Right lung (tissue), 5 donors: Measurements from ENCODE around the gene PRKCA. TPM values are rescaled to one million over a fixed set of nuclear protein-coding genes. Genes with fewer than 3 reads are reported as not detected.

Source experiments
- DNase-seq, 2 donors: peaks; one replicate each; pipeline ENCODE4 v3.0.0-alpha.2; 2013
- polyA plus RNA-seq, 5 donors: library from polyadenylated mRNA; unstranded; fragments of 120-200 nt; gene quantifications; one replicate each; pipeline versions ENCODE4 v1.2.1 to v1.2.3, GENCODE V29; 2013; ENCODE audit warnings: inconsistent platforms in 1 of 5, low replicate concordance in 1 of 5; ENCODE audit not compliant: insufficient read length in 5 of 5, insufficient read depth in 1 of 5

PRKCA gene
- polyA plus RNA-seq, 5 donors = 11.7 to 18.1 (median 17.2) TPM

DNA sequence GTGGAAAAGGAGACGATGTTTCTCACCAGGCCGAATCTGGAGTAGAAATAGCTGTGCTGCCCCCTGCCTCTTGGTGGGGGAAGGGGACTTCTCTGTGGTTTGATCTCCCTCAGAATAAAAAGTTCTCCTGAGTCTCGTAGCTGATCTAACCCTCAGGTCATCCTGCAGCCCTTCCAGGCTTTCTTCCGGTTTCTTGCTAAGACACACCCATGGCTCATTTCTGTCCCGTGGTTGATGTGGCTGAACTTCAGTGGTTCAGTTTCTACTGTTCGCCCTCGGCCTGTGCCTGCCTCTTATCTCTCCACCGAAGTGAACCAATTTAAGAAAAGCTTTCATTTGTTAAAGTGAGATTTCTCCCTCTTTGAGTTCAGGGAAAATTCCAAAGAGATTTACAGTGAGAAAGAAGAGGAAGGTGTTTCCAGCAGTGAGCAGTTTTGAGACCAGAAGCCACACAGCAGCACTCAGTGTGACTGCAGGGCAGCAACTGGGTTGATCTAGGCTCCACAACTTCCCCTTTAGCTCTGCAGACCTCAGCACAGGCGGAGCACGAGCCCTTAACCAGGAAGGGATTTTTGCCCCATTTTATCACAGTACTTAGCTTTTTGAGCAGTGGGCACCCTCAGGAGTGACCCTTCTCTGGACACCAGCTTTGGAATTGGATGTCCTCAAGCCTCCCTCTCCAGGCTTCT lies 497.6 kb downstream of the PRKCA start:
- no peak for DNase-seq

DNA sequence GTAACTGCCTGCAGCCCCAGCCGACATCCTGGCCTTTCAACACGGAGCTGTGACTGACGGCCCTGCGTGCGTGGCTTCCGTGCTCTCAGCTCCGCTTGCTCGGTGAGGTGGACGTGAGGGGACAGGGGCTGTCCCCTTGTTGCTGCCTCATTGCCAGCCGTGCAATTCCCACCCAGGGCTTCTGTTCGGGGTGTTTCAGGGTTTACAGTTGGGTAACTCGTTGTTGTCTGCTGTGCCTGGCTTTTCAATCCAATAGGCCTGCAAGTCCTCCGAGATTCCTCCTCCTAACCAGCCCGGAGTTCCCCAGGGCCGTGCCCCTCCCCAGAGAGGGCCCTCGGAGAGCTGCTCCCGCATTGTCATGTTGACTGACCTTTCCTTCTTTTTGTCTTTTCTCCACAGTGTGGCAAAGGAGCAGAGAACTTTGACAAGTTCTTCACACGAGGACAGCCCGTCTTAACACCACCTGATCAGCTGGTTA lies 501.1 kb downstream of the PRKCA start:
- no peak for DNase-seq

DNA sequence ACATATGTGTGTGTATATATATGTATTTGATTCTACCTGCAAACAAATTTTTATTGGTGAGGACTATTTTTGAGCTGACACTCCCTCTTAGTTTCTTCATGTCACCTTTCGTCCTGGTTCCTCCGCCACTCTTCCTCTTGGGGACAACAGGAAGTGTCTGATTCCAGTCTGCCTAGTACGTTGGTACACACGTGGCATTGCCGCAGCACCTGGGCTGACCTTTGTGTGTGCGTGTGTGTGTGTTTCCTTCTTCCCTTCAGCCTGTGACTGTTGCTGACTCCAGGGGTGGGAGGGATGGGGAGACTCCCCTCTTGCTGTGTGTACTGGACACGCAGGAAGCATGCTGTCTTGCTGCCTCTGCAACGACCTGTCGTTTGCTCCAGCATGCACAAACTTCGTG lies 503.2 kb downstream of the PRKCA start:
- DNase-seq = no peak

DNA sequence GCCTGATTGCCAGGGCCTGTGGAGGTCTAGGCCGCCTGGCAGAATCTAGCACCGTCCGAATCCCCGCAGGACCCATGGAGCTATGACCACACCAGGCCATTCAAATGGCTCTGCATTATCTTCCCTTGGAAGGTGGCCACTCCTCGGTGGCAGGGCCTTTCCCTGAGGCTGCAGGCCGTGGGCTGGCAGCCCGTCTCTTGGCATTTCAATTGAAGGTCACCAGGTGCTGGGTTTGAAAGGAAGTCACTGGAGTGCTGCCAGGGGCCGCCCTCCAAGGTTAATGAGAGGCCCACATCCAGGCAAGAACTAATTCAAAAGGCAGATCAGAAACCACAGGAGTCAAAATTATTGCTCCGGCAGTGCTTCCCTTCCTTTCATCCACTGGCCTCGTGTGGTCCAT lies 504.8 kb downstream of the PRKCA start:
- DNase-seq = no peak

DNA sequence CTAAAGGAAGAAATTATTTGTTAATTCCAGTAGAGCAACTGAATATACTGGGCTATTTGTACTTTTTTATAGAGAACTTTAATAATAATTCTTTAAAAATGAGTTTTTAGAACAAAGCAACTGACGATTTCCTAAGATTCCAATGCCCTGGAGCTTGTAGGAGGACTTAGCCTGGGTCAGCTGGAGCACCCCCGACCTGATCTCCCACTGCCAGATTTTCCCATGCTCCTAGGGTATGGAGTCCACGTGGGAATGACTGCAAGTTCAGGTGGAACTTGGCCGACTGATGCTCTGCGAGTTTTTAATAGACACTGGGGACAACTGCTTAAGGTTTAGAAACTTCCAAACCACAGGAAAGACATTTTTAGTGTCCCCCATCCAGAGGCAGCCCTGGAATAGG lies 507.0 kb downstream of the PRKCA start:
- DNase-seq = no peak

DNA sequence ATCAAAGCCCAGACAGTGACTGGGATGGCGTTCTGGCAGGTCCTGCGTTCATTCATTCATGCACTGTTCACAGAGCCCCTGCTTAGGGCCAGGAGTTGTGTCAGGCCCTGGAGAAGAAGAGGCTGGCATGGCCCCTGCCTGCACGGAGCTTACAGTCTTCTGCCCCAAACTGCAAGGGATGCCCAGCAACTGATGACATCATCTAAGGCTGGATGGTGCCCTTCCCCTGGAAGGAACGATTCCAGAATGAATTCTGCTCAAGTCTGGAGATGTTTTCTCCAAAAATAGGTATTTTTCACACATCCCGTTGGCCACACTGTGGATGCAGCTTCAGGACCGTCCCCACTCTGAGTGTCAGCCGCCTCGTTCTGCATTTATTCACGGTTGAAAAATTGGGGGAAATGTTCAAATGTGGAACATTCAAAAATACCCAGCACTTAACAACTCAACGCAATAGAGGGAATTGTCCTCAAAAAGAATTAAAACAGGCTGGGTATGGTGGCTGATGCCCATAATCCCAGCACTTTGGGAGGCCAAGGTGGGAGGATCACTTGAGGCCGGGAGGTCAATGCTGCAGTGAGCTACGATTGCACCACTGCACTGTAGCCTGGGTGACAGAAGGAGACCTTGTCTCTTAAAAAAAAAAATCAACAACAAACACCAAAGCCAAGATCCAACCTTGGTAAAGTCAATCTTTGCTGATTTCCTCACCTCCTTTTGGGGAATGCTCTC lies 508.7 kb downstream of the PRKCA start:
- no peak for DNase-seq

DNA sequence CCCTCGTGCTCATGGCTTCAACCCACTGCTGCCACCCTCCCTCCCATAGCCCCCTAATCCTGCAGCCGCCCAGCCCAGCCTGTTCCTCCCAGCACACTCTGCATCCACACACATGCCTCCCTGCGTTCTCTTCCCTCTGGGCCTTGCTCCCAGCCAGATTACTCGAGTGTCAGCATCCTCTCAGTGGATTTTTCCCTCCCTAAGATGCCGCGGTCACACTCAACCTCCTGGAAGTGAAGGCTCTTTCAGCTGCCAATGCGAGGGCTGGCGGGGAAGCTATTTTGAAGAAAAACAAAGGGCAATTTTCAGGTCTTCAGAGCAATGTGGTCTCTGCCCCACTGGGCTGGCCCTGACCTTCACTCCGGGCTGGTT lies 509.3 kb downstream of the PRKCA start:
- DNase-seq = no peak

DNA sequence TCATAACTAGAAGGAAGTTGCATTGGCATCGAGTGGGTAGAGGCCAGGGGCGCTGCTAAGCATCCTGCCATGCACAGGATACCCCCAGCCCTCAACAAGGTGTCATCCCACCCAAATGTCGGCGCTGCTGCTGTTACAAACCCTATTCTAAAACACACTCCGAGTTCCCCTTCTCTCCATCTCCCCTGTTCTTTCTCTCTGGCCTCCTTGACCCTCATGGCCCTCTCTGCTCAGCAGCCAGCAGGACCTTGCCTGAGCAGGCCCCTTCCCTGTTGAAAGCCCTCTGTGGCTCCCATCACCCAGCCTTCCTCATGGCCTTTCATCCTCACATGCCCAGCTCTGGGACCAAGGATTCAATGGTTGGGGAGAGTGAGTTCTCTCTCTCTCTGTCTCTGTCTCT lies 510.2 kb downstream of the PRKCA start:
- DNase-seq = no peak

DNA sequence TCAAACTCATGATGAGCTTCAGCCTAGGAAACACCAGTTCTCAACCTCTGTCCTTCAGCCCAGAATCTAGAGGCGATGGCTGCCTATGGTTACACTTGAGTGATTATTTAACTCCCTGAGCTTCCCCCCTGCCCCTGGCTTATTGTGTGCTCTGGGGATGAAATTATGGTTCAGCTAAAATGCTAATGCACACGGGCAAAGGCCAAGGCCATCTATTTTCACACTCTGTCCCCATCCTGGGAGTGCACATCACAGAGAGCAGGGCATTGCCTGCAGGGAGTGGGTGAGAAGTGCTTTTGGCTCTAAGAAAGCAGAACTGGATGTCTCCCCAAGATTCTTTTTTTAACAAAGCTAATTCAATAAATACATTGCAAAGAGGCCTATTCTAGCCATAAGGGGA lies 510.9 kb downstream of the PRKCA start:
- no peak for DNase-seq

DNA sequence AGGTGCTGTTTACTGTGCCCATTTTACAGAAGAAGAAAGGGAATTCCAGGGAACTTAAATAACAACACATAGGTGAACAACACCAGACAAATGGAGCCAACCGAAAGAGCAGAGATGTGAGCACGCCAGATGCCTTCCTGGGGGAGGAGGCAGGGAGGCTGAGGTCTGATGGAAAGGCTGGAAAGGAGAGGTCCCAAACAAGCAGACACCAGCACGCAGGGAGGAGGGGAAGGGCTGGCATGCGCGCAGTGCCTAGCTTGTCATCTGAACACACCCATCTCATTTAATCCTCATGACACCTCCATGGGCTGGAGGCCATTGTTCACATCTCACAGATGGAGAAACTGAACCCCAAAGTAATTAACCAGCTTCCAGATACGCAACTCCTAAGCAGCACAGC lies 511.6 kb downstream of the PRKCA start:
- no peak for DNase-seq

DNA sequence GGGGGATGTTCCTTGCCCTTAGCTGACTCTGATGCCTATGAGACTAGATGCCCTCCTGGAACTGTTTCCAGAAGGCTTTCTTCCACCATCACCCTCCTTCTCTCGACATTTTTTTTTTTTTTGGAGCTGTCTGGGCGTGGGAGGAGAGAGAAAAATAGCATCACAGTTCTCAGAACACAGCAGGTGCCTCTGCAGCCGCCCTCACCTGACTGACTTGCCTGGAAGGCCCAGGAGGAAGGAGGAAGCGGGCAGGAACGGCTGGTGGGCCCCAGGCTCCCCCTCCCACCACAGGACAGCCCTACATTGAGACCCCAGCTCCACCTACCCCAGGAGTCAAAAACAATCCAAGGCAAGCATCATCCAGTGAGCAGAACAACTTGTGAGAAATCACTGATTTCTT lies 512.2 kb downstream of the PRKCA start:
- DNase-seq = no peak

DNA sequence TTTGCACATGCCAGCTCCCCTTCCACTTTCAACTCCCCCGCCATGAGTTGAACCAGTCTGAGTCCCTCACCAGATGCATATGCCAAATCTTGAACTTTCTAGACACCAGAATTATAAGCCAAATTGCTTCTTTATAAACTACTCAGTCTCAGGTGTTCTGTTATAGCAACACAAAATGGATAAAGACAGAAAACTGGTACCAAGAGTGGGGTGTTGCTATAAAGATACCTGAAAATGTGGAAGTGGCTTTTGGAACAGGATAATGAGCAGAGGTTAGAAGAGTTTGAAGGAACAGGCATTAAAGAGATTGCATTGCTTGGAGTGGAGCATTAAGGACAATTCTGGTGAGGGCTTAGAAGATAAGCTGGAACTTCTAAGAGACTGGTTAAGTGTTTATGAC lies 515.3 kb downstream of the PRKCA start:
- DNase-seq = no peak

DNA sequence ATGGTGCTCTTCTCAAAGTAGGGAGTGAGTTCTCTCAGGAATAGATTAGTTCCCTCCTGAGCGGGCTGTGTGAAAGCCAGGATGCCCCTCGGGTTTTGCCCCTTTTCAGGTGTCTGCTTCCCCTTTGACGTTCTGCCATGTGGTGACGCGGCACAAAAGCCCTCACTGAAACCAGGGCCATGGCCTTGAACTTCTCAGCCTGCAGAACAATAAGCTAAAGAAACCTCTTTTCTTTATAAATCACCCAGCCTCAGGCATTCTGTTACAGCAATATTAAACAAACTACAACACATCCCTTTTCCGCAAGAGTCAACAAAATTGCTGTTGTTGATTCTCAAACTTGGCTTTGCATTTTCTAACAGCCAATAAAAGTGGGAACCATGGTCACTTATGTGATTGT lies 517.1 kb downstream of the PRKCA start:
- DNase-seq = no peak

DNA sequence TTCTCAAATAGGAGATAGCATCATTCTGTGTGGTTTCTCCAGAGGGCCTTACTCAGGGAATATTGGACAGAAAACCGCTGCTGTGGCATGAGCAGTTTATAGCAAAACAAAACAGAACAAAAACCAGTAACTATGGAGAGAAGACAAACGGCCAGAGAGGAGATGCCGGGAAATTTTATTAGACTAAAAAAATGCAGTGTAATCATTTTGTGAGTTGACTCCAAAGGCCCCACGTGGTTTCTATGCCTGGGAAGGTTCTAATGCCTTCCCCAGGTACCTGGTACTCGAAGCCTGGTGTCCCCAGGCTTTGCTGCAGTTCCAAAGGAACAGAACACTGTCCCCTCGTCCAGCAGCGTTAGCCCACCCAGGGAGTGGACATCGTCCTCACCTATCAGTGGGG lies 519.6 kb downstream of the PRKCA start:
- no peak for DNase-seq

DNA sequence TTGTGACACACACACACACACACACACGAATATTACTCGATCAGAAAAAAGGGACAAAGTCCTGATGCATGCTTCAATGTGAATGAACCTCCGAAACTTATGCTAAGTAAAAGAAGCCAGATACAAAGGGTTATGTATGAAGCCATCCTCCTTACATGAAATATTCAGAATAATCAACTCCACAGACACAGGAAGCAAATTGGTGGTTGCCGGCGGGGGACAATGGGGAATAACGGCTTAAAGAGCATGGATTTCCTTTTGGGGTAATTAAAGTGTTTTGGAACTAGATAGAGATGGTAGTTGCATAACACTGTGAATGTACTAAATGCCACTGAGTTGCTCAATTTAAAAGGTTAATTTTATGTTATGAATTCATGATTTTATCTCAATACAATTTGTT lies 524.4 kb downstream of the PRKCA start:
- no peak for DNase-seq

DNA sequence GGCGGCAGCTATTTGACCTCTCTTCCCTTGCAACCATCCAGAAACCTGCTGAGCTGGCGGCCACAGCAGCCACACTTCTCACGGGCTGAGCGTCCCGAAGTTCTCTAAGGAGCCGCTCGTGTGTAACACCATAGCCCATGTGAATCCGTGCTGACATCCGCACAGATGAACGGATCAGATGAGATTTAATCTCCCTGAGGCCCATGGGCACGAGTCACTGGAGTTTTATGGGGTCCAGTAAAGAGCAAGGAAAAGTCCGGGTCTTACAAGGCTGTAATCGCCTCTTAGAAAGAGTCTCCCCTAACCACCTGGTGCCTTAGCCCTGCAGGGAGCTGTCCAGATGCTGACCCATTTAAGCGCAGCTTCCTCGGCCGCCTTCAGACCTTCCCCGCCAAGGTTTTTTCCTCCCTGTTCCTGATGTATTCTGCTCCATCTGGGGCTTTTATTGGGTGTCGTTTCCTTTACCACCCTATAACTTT lies 527.0 kb downstream of the PRKCA start:
- peak; percentile 74 to 77 for DNase-seq

DNA sequence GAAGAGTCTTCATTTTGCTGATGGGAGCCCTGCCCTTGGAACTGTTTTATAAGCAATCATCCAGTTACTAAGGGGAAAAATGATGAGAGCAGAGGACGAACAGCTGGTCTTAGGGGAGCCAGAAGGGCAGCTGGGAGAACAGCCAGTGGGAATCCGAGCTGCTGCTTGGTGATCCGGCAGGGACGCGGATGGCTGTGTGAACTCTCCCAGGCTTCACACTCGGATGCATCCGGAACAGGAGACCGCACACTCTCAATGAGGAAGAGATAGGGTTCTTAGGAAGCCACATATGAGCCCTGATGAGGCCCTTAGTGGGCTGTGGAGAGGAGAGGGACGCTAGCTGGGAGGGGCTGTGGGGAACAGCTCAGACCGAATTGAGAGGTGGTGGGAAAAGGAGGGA lies 527.5 kb downstream of the PRKCA start:
- DNase-seq = no peak

DNA sequence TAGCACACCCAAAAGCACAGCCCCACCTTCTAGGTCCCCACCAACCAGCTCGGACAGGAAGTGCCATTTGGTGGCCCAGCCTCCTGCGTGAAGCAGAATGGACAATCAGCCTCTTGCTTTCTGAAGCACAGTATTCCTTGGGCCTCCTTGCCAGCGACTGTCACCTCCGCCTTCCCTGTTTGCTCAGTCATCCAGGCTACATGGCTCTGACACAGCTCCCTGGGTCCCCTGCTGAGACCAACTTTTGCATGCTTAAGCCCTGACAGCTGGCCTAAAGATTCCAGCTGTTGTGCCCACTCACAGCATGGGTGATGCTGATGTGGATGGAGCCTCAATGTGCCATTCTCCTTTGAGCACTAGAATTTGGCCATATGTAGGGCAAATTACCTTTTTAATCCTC lies 528.0 kb downstream of the PRKCA start:
- DNase-seq = no peak

DNA sequence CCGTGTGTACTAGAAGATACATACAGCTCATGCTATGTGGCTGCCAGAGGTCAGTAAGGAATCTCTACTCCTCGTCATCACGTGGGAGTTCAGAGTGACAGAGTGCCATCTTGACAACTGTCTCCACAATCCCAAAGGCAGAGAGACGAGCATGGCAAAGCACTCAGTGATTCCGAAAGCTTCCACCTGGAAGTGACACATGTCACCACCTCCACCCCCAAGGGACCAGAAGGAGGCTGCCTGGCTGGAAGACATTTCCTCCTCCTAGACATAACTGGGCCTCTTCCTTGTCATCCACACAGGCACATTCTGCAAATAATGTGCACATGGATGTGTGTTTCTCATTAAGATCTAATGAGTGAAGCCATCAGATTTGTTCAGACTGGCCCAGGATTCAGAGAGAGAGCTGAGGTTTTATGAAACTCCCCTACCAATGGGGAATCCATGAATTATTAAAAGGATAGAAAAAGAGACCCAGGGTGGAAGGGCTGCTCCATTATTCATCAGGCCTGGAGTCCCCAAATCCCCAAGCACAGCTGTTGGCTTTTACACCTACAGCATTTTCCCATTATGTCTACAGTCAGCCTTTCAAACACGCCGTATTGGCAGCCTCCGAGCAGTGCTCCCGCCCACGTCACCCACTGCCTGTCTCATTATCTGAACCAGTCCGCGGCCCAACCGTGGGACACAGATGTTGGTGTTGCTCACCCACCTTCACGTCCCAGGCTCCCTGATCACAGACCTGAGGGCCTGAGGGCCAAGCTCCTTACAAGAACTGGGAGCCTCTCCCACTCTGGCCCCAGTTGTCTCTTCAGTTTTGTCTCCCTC lies 529.2 kb downstream of the PRKCA start:
- no peak for DNase-seq

DNA sequence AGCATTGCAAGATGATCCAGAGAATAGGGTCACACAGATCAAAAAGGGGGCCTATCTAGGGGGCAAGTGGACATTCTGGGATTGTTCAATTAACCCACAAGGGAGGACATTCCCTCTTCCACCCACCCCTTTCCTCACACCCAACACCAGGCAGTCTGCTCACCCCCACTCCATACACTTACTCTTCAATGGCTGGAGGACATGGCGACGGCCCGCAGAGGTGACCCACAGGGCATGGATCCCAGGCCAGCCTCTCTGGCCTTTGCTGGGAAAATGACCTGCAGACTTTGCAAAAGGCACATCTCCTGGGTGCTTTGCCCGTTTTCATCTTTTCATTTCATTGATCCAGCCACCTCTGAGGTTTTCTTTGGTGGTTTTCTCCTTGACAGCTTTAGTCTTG lies 530.8 kb downstream of the PRKCA start:
- no peak for DNase-seq

DNA sequence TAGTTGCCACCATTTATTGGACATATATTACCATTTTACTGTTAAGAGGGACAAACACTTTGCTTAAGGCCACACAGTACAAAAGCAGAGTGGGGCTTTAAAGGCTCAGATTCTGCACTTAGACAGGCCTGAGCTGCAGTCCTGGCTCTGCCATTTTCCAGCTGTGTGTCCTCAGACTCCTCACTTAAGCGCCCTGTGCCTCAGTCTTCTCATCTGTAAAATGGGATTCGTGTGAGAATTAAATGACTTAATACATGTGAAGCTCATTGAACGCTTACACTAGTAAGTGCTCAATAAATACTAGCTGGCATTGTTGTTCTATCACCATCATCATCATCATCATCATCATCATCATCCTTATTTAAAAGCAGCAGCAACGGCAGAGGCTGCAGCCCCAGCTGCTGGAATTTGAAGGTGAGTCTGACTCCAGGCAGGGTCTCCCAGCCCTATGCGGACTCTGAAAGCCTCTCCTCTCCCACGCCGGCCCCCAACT lies 532.1 kb downstream of the PRKCA start:
- DNase-seq = no peak

DNA sequence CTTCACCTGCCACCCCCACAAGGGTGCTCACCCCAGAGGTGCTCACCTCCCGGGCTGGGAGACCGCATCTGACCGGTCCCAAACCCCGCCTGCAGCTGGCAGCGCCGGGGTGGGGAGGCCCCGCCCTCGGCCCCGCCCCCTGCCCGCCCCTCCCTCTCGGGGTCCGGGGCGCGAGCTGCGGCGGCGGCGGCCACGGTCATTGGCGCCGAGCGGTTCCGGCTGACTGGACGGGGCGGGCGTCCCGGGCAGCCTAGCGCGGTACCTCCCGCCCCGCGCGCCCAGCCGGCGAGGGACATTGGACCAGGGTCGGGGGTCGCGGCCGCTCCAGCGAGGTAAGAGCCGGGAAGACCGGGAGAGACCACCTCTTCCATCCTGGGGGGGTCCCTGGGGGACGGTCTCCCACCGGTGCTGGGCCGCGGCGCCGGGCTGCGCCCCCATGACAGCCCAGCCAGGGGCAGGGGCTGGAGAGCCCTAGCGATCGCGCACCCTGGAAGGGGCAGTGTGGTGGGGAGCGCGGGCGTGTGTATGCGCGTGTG lies 532.6 kb downstream of the PRKCA start, which contains the start of gene CACNG5:
CACNG5 (plus strand) TSS at position 199 of the 536 bp plus-strand sequence. CDS start 42,216 bp downstream, outside the sequence.
- no peak for DNase-seq
